OCI-LY7 (cell line): ENCODE measurements around the gene NTMT1. TPM values are rescaled to one million over a fixed set of nuclear protein-coding genes. Genes with fewer than 3 reads are reported as not detected.
"Not testable (repeated sequence)": the region's sequence is repeated elsewhere in the genome, so short reads cannot be mapped to it uniquely, and the experiment has no call there.

ENCODE experiments used
- BruUV-seq: library from RNA; stranded (reverse); fragments of 400-500 nt; replicated peaks from 2 replicates; lab custom pipeline; 2021; lab: Mats Ljungman, UMichigan
- CTCF ChIA-PET: fragments of 300-600 bp; sonication (Branson Sonifier 250); formaldehyde crosslinking; loops from one replicate; lab custom pipeline; 2022; ENCODE audit warnings: antibody characterized with exemption; ENCODE audit not compliant: unreplicated experiment; lab: Charles Lee
- POLR2A ChIA-PET: fragments of 300-600 bp; sonication (Branson Sonifier 250); formaldehyde crosslinking; loops from one replicate; lab custom pipeline; 2022; ENCODE audit warnings: antibody characterized with exemption; lab: Charles Lee
- DNase-seq: peaks from one replicate; pipeline ENCODE4 v3.0.0-alpha.2; 2015; ENCODE audit warnings: low spot score
- H2AFZ ChIP-seq: fragments of 200-600 bp; sonication (generic), shearing (Covaris generic); 2 replicates; pipeline ENCODE4 v1.6.1; 2014; ENCODE audit warnings: mild to moderate bottlenecking, antibody characterized with exemption, low read length, moderate library complexity
- H3K27ac ChIP-seq: fragments of 200-600 bp; sonication (generic); 2 replicates; pipeline ENCODE4 v1.5.1; 2014; ENCODE audit warnings: mixed run types, low read depth, mild to moderate bottlenecking, moderate library complexity, low read length, inconsistent platforms; ENCODE audit not compliant: poor library complexity, severe bottlenecking
- H3K36me3 ChIP-seq: fragments of 200-600 bp; sonication (generic); 2 replicates; pipeline ENCODE4 v1.6.1; 2014; ENCODE audit warnings: mild to moderate bottlenecking, antibody characterized with exemption, low read length, moderate library complexity, mixed read lengths; ENCODE audit not compliant: insufficient read depth
- H3K4me1 ChIP-seq: fragments of 200-600 bp; sonication (generic); 2 replicates; pipeline ENCODE4 v1.5.1; 2014; ENCODE audit warnings: mild to moderate bottlenecking, low read length; ENCODE audit not compliant: insufficient read depth, poor library complexity, severe bottlenecking
- H3K4me2 ChIP-seq: fragments of 200-600 bp; sonication (generic); 2 replicates; pipeline ENCODE4 v1.6.1; 2014; ENCODE audit warnings: mild to moderate bottlenecking, low read length
- H3K4me3 ChIP-seq: fragments of 200-600 bp; sonication (generic); 2 replicates; pipeline ENCODE4 v1.5.1; 2014; ENCODE audit warnings: mild to moderate bottlenecking, low read depth, low read length; ENCODE audit not compliant: poor library complexity, severe bottlenecking
- H3K79me2 ChIP-seq: fragments of 200-600 bp; sonication (generic); 2 replicates; pipeline ENCODE4 v1.6.1; 2016; ENCODE audit warnings: low read depth, mild to moderate bottlenecking, low read length, moderate library complexity, mixed read lengths; ENCODE audit not compliant: insufficient read depth
- H3K9me2 ChIP-seq: fragments of 200-600 bp; sonication (generic); 2 replicates; pipeline ENCODE4 v1.6.1; 2016; ENCODE audit warnings: mild to moderate bottlenecking, low read length, mixed read lengths; ENCODE audit not compliant: insufficient read depth
- H3K9me3 ChIP-seq: fragments of 200-600 bp; sonication (generic); 2 replicates; pipeline ENCODE4 v1.6.1; 2014; ENCODE audit warnings: mild to moderate bottlenecking, mixed run types, low read length, mixed read lengths
- H4K20me1 ChIP-seq: fragments of 200-600 bp; sonication (generic); 2 replicates; pipeline ENCODE4 v1.6.1; 2014; ENCODE audit warnings: mild to moderate bottlenecking, antibody characterized with exemption, low read length, moderate library complexity, mixed read lengths; ENCODE audit not compliant: insufficient read depth
- CTCF ChIP-seq: fragments of 200-600 bp; sonication (generic); conservative IDR thresholded peaks from 2 replicates; pipeline ENCODE4 v1.5.1; 2014; ENCODE audit warnings: mild to moderate bottlenecking, antibody characterized with exemption, low read length, moderate library complexity, mixed read lengths
- EZH2phosphoT487 ChIP-seq: fragments of 200-600 bp; sonication (generic); IDR thresholded peaks from 2 replicates; pipeline ENCODE4 v1.6.1; 2018; ENCODE audit warnings: low read depth, borderline replicate concordance, mild to moderate bottlenecking, mixed run types, antibody characterized with exemption, low read length, moderate library complexity, mixed read lengths
- intact Hi-C: fragments of 100-400 bp; cut with micrococcal nuclease; formaldehyde crosslinking; loops from one replicate; pipeline ENCODE4 v1.10.0; 2022; ENCODE audit not compliant: unreplicated experiment
- total RNA-seq, 2 experiments: library from RNA; depleted of rRNA in 1 of 2; stranded (reverse); fragments of >200 nt in 1 of 2; shearing (Covaris generic) in 1 of 2; gene quantifications; 2 replicates each; pipeline ENCODE4 v1.2.3, GENCODE V29; 2014 to 2022

NTMT1 gene
- total RNA-seq, 2 experiments from 2014 or later = 46.6 to 59.8 TPM

GRCh38 chr9:129590466-129590865 lies 35.5 kb upstream of the NTMT1 start:
- intact Hi-C loops = no loop called here
- H2AFZ ChIP-seq = no peak overlapping the region
- TF ChIP-seq EZH2phosphoT487 (no peak), CTCF (no peak)
- CTCF ChIA-PET = no interaction called here
- no peak overlapping the region for H3K4me3 ChIP-seq
- POLR2A ChIA-PET = no interaction called here
- no peaks in the 10 kb centered on the region for H3K9me3 ChIP-seq
- H3K36me3 ChIP-seq = no peaks in the 10 kb centered on the region
- no peaks in the 10 kb centered on the region for H3K9me2 ChIP-seq
- no peaks in the 10 kb centered on the region for H3K79me2 ChIP-seq
- H3K4me1 ChIP-seq = peaks cover 6% of the 10 kb centered on the region
- H3K27ac ChIP-seq = no peak overlapping the region
- H4K20me1 ChIP-seq = no peaks in the 10 kb centered on the region
- no peak for DNase-seq
- H3K4me2 ChIP-seq = no peak overlapping the region
- no TSS peak for BruUV-seq

DNA sequence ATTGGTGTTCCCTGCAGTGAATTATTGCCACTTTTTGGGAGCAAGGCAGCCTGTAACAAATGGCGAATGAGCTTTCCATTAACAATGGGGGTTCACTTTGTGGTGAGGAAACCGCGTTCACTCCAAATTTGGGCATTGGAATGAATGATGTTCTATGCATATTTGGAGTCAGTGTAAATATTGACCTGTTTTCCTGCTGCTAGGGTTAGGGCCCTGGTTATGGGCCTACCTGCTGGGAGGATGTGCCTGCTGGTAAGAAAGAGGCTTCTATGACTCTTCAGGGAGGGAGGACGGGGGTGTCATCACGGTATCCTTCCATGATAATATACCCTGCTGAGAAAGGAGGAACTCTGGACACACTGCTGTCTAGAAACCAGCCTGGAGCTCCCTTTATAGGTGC lies 34.0 kb upstream of the NTMT1 start:
- intact Hi-C loops = no loop called here
- no peaks in the 10 kb centered on the region for H3K4me1 ChIP-seq
- no peaks in the 10 kb centered on the region for H3K9me2 ChIP-seq
- no peak overlapping the region for H2AFZ ChIP-seq
- TF ChIP-seq CTCF = no peak
- TF ChIP-seq EZH2phosphoT487 = no peak
- CTCF ChIA-PET = no interaction called here
- POLR2A ChIA-PET = interaction anchor here (0.7 kb wide), 1 partner anchor 60 kb away, joined by 4 read pairs; no protein-coding TSS in a partner anchor
- no peaks in the 10 kb centered on the region for H4K20me1 ChIP-seq
- no peak overlapping the region for H3K4me3 ChIP-seq
- no peak overlapping the region for H3K4me2 ChIP-seq
- H3K36me3 ChIP-seq = no peaks in the 10 kb centered on the region
- H3K27ac ChIP-seq = no peak overlapping the region
- DNase-seq = no peak
- no TSS peak for BruUV-seq
- H3K9me3 ChIP-seq = no peaks in the 10 kb centered on the region
- H3K79me2 ChIP-seq = no peaks in the 10 kb centered on the region

DNA sequence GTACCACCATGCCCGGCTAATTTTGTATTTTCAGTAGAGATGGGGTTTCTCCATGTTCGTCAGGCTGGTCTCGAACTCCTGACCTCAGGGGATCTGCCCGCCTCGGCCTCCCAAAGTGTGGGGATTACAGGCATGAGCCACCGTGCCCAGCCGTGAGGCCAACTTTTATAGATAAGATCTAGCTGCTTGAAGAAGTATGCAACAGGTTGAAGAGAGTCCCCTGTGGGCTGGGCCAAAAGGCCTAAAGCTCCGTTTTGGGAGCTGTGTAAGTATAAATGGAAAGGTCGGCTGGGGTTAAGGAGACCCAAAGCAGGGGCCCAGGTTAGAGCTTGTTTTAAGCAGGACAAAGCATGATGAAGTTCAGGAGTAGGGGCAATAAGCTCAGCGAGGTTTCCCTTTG lies 33.2 kb upstream of the NTMT1 start:
- H3K4me2 ChIP-seq, BruUV-seq, H3K27ac ChIP-seq, CTCF ChIA-PET, H3K4me3 ChIP-seq, H3K9me2 ChIP-seq, intact Hi-C loops, H3K36me3 ChIP-seq, H3K4me1 ChIP-seq, H4K20me1 ChIP-seq, DNase-seq, H2AFZ ChIP-seq, H3K79me2 ChIP-seq, H3K9me3 ChIP-seq: not testable (repeated sequence)
- POLR2A ChIA-PET = interaction anchor here (0.6 to 0.7 kb wide), 6 partner anchors 11 to 475 kb away, joined by 3 to 4 read pairs (median 3); no protein-coding TSS in a partner anchor
